Keratinocyte (primary cell): Measurements from ENCODE around the gene COASY. TPM values are rescaled to one million over a fixed set of nuclear protein-coding genes. Genes with fewer than 3 reads are reported as not detected.

Experiments used
- DNase-seq: peaks from one replicate; pipeline ENCODE4 v3.0.0-alpha.2; 2011; ENCODE audit warnings: low read depth, missing footprints, low spot score
- FAIRE-seq: peaks from 2 replicates; lab custom pipeline; 2011; peaks lifted over from hg19 to GRCh38; lab: Jason Lieb, UNC
- H2AFZ ChIP-seq: 2 replicates; pipeline ENCODE4 v1.6.0; 2012; ENCODE audit warnings: low read length, control low read depth, inconsistent platforms; ENCODE audit not compliant: control insufficient read depth
- H3K27ac ChIP-seq: 2 replicates; pipeline ENCODE4 v1.5.1; 2011; ENCODE audit warnings: low read length; ENCODE audit not compliant: control insufficient read depth, insufficient read depth
- H3K27me3 ChIP-seq: 3 replicates; pipeline ENCODE4 v1.6.0; 2011; ENCODE audit warnings: low read length; ENCODE audit not compliant: control insufficient read depth, insufficient read depth; ENCODE audit errors: extremely low read depth
- H3K36me3 ChIP-seq, 2 experiments: 2 replicates in 1 of 2; 3 replicates in 1 of 2; pipeline ENCODE4 v1.5.1; 2011; ENCODE audit warnings: low read length in 2 of 2, mild to moderate bottlenecking in 1 of 2; ENCODE audit not compliant: control insufficient read depth in 2 of 2, insufficient read depth in 2 of 2; ENCODE audit errors: extremely low read depth in 1 of 2
- H3K4me1 ChIP-seq: 3 replicates; pipeline ENCODE4 v1.5.1; 2011; ENCODE audit warnings: low read length; ENCODE audit not compliant: control insufficient read depth, insufficient read depth; ENCODE audit errors: extremely low read depth
- H3K4me2 ChIP-seq: 3 replicates; pipeline ENCODE4 v1.6.0; 2011; ENCODE audit warnings: low read depth, low read length; ENCODE audit not compliant: control insufficient read depth, insufficient read depth; ENCODE audit errors: extremely low read depth
- H3K4me3 ChIP-seq, 3 experiments: fragments of 200-600 bp in 1 of 3; sonication (generic) in 1 of 3; 2 replicates in 2 of 3; 3 replicates in 1 of 3; pipeline ENCODE4 v1.5.1; 2011 to 2016; ENCODE audit warnings: low read length in 3 of 3, mild to moderate bottlenecking in 3 of 3, control low read depth in 2 of 3, inconsistent platforms in 1 of 3, low read depth in 1 of 3, mixed read lengths in 1 of 3, mixed run types in 1 of 3, moderate library complexity in 1 of 3; ENCODE audit not compliant: control insufficient read depth in 2 of 3, insufficient read depth in 2 of 3; ENCODE audit errors: extremely low read depth in 1 of 3
- H3K79me2 ChIP-seq: 2 replicates; pipeline ENCODE4 v1.6.0; 2012; ENCODE audit warnings: low read length; ENCODE audit not compliant: control insufficient read depth, insufficient read depth
- H3K9ac ChIP-seq: 3 replicates; pipeline ENCODE4 v1.6.0; 2011; ENCODE audit warnings: low read length; ENCODE audit not compliant: control insufficient read depth, insufficient read depth; ENCODE audit errors: extremely low read depth
- H3K9me1 ChIP-seq: 3 replicates; pipeline ENCODE4 v1.6.0; 2011; ENCODE audit warnings: low read length; ENCODE audit not compliant: control insufficient read depth, insufficient read depth; ENCODE audit errors: extremely low read depth
- H3K9me3 ChIP-seq: 2 replicates; pipeline ENCODE4 v1.5.1; 2012; ENCODE audit warnings: low read depth, low read length; ENCODE audit not compliant: control insufficient read depth
- H4K20me1 ChIP-seq: 3 replicates; pipeline ENCODE4 v1.6.0; 2011; ENCODE audit warnings: low read length; ENCODE audit not compliant: control insufficient read depth, insufficient read depth; ENCODE audit errors: extremely low read depth
- EZH2 ChIP-seq: IDR thresholded peaks from one replicate; pipeline ENCODE4 v1.6.1; 2012; ENCODE audit warnings: inconsistent platforms, mild to moderate bottlenecking, low read length, moderate library complexity
- dilution Hi-C: fragments of 300-500 bp; cut with MboI; formaldehyde crosslinking; loops from one replicate; pipeline ENCODE4 v1.7.0; 2020; ENCODE audit warnings: low sequenced_read_pairs; ENCODE audit not compliant: extremely low pct_ligation_motif_present
- polyA plus RNA-seq, 5 experiments: library from polyadenylated mRNA; depleted of rRNA in 3 of 5; stranded (reverse) in 3 of 5; stranded (forward) in 1 of 5; unstranded in 1 of 5; fragments of >200 nt; gene quantifications; 1 replicate in 1 of 5; 2 replicates in 3 of 5; 3 replicates in 1 of 5; pipeline versions ENCODE4 v1.2.1 to v1.2.3, GENCODE V29; 2011 to 2012; ENCODE audit warnings: missing spikeins in 2 of 5, low read depth in 1 of 5, low replicate concordance in 1 of 5
- TF ChIP-seq, protein P1 (sequence below), 3 experiments: IDR thresholded peaks in 1 of 3; conservative IDR thresholded peaks in 1 of 3; optimal IDR thresholded peaks in 1 of 3; 2 replicates in 2 of 3; 3 replicates in 1 of 3; pipeline versions ENCODE3 to v1.5.1; 2011; ENCODE audit warnings: low read length in 3 of 3, mild to moderate bottlenecking in 3 of 3, moderate library complexity in 2 of 3, control low read depth in 1 of 3, inconsistent platforms in 1 of 3; ENCODE audit not compliant: insufficient read depth in 2 of 3; ENCODE audit errors: extremely low read depth in 1 of 3

Gene COASY
- polyA plus RNA-seq, 1 donor (not counting 4 experiments of a cell fraction or from before 2014, with no cell fraction given) = 26.2 TPM

DNA sequence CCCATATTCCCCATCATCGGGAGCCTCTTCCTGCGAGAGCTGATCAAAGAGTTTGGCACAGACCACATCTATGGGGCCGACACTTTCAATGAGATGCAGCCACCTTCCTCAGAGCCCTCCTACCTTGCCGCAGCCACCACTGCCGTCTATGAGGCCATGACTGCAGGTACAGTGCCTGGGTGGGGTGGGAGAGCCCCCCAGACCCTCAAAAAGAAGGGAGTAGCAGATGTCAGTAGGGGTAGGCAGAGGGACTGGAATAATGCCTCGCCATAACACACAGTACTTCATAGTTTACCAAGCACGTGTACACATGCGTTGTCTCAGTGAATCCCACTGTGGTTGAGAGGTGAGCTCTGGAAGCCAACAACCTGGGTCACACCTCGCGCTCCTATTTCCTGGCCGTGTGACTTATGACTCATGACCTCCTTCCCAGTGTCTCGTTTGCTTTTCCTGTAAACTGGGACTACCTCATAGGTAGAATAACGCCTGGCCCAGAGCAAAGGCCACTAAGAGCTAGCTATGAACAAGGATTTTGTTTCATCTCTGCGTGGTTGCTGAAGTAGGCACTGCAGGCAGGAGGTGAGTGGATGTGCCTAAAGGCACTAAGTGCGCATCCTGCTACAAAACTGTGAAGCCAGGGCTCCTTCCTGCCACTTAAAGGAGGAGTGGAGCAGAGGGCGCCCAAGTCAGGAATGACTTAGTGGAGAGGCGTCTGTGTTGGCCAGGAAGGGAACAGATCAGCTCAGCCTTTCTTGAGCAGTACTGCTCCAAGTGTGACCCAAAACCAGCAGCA, 20.7 kb upstream of the COASY start:
- H3K9ac ChIP-seq = no peak overlapping the region
- H2AFZ ChIP-seq = no peak overlapping the region
- H3K4me1 ChIP-seq = peaks cover 14% of the 10 kb centered on the region
- H3K36me3 ChIP-seq = peaks cover 7 to 8% of the 10 kb centered on the region in 2 experiments
- H3K79me2 ChIP-seq = peaks cover 5% of the 10 kb centered on the region
- H3K27me3 ChIP-seq = no peaks in the 10 kb centered on the region
- TF ChIP-seq, protein P1, sequence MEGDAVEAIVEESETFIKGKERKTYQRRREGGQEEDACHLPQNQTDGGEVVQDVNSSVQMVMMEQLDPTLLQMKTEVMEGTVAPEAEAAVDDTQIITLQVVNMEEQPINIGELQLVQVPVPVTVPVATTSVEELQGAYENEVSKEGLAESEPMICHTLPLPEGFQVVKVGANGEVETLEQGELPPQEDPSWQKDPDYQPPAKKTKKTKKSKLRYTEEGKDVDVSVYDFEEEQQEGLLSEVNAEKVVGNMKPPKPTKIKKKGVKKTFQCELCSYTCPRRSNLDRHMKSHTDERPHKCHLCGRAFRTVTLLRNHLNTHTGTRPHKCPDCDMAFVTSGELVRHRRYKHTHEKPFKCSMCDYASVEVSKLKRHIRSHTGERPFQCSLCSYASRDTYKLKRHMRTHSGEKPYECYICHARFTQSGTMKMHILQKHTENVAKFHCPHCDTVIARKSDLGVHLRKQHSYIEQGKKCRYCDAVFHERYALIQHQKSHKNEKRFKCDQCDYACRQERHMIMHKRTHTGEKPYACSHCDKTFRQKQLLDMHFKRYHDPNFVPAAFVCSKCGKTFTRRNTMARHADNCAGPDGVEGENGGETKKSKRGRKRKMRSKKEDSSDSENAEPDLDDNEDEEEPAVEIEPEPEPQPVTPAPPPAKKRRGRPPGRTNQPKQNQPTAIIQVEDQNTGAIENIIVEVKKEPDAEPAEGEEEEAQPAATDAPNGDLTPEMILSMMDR (optimal IDR thresholded peaks at IDR 0.05 in 1 of 3, IDR thresholded peaks at IDR 0.05 in 1 of 3, conservative IDR thresholded peaks at IDR 0.05 in 1 of 3; ENCODE audit: extremely low read depth in 1 of 3, insufficient read depth in 2 of 3, low read length in 3 of 3) = no peak
- no peak for TF ChIP-seq EZH2
- no peaks in the 10 kb centered on the region for H3K9me3 ChIP-seq
- no peak overlapping the region for H3K4me3 ChIP-seq
- no peak for DNase-seq
- no peak overlapping the region for H3K4me2 ChIP-seq
- H3K9me1 ChIP-seq = no peaks in the 10 kb centered on the region
- FAIRE-seq = no peak
- dilution Hi-C loops = no loop called here
- no peaks in the 10 kb centered on the region for H4K20me1 ChIP-seq
- no peak overlapping the region for H3K27ac ChIP-seq

- H2AFZ ChIP-seq = no peak overlapping the region
- no peak for DNase-seq
- H4K20me1 ChIP-seq = no peaks in the 10 kb centered on the region
- dilution Hi-C loops = no loop called here
- no peaks in the 10 kb centered on the region for H3K79me2 ChIP-seq
- TF ChIP-seq, protein P1 (optimal IDR thresholded peaks at IDR 0.05 in 1 of 3, IDR thresholded peaks at IDR 0.05 in 1 of 3, conservative IDR thresholded peaks at IDR 0.05 in 1 of 3; ENCODE audit: extremely low read depth in 1 of 3, insufficient read depth in 2 of 3, low read length in 3 of 3) = no peak
- no peak for TF ChIP-seq EZH2
- H3K4me3 ChIP-seq = no peak overlapping the region
- peaks cover 7 to 8% of the 10 kb centered on the region in 2 experiments for H3K36me3 ChIP-seq
- no peak overlapping the region for H3K4me2 ChIP-seq
- no peak overlapping the region for H3K27ac ChIP-seq
- FAIRE-seq = no peak
- H3K9ac ChIP-seq = no peak overlapping the region
- H3K9me1 ChIP-seq = no peaks in the 10 kb centered on the region
- no peaks in the 10 kb centered on the region for H3K27me3 ChIP-seq
- peaks cover 10% of the 10 kb centered on the region for H3K4me1 ChIP-seq
- no peaks in the 10 kb centered on the region for H3K9me3 ChIP-seq
These were observed 18.5 kb upstream of the COASY start for GRCh38 chr17:42543190-42544079.
